Measurements from ENCODE around the gene EFNB1. TPM values are rescaled to one million over a fixed set of nuclear protein-coding genes. Genes with fewer than 3 reads are reported as not detected.

EFNB1 gene
- total RNA-seq, 1 donor from 2014 or later = 7.3 TPM

- Mint-ChIP-seq H3K27ac (no peak overlapping the region), H3K9me3 (no peaks in the 10 kb centered on the region), H3K4me1 (ENCODE audit: low read depth) (peaks cover 9% of the 10 kb centered on the region), H3K36me3 (ENCODE audit: low read depth) (no peaks in the 10 kb centered on the region), H3K4me3 (no peak overlapping the region), H3K27me3 (ENCODE audit: insufficient read depth) (no peaks in the 10 kb centered on the region)
- intact Hi-C loops (cut with micrococcal nuclease) = no loop called here
- DNase-seq (ENCODE audit: low spot score) = no peak
These were observed 37.1 kb downstream of the EFNB1 start for GRCh38 chrX:68865926-68866325.

DNA sequence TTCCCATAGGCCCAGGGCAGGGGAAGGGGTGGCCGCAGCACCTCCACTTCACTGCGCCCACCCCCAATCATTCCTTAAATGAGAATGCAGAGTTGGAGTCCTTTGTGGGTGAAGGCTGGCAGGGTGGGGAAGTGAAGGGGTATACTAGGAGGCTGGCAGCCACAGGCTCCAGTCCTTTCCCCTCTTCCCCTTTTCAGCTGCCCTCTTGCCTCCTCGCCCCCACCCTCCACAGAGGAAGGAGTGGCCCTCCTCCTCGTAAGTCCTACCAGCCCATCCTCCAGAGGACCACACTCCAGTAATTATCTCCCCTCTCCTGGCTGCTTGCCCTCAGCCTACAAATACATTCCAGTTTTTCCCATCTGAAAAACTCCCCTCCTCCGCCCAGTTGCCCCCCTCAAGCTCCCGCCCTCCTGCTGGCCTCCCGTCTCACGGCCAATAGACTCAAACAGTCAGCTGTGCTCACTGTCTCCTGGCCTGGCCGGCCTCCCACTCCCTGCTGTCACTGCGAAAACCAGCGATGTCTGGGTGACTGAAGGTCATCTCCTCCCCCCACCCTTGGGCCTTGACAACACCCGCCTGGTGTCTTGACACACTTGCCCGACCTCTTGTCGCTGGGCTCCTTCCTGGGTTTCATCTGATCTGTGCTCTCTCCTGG, 38.8 kb downstream of the EFNB1 start:
- Mint-ChIP-seq H3K9me3 (no peaks in the 10 kb centered on the region), H3K4me1 (ENCODE audit: low read depth) (peaks cover 9% of the 10 kb centered on the region), H3K27ac (no peak overlapping the region), H3K36me3 (ENCODE audit: low read depth) (no peaks in the 10 kb centered on the region), H3K27me3 (ENCODE audit: insufficient read depth) (no peaks in the 10 kb centered on the region), H3K4me3 (no peak overlapping the region)
- no peak for DNase-seq (ENCODE audit: low spot score)
- intact Hi-C loops (cut with micrococcal nuclease) = no loop called here

GRCh38 chrX:68868316-68868715, 39.5 kb downstream of the EFNB1 start:
- H3K36me3 Mint-ChIP-seq (ENCODE audit: low read depth) = no peaks in the 10 kb centered on the region
- intact Hi-C loops (cut with micrococcal nuclease) = no loop called here
- no peaks in the 10 kb centered on the region for H3K27me3 Mint-ChIP-seq (ENCODE audit: insufficient read depth)
- H3K9me3 Mint-ChIP-seq = no peaks in the 10 kb centered on the region
- no peak overlapping the region for H3K27ac Mint-ChIP-seq
- no peak overlapping the region for H3K4me3 Mint-ChIP-seq
- DNase-seq (ENCODE audit: low spot score) = no peak
- H3K4me1 Mint-ChIP-seq (ENCODE audit: low read depth) = peaks cover 9% of the 10 kb centered on the region

- H3K4me1 Mint-ChIP-seq (ENCODE audit: low read depth) = peaks cover 9% of the 10 kb centered on the region
- no peak for DNase-seq (ENCODE audit: low spot score)
- no peak overlapping the region for H3K27ac Mint-ChIP-seq
- no peaks in the 10 kb centered on the region for H3K36me3 Mint-ChIP-seq (ENCODE audit: low read depth)
- intact Hi-C loops (cut with micrococcal nuclease) = no loop called here
- H3K4me3 Mint-ChIP-seq = no peak overlapping the region
- H3K27me3 Mint-ChIP-seq (ENCODE audit: insufficient read depth) = no peaks in the 10 kb centered on the region
- no peaks in the 10 kb centered on the region for H3K9me3 Mint-ChIP-seq
These were observed 40.3 kb downstream of the EFNB1 start for GRCh38 chrX:68868902-68869800.

- intact Hi-C loops (cut with micrococcal nuclease) = no loop called here
- no peak overlapping the region for H3K4me3 Mint-ChIP-seq
- no peak overlapping the region for H3K27ac Mint-ChIP-seq
These were observed 41.5 kb downstream of the EFNB1 start for GRCh38 chrX:68870357-68870756.

DNA sequence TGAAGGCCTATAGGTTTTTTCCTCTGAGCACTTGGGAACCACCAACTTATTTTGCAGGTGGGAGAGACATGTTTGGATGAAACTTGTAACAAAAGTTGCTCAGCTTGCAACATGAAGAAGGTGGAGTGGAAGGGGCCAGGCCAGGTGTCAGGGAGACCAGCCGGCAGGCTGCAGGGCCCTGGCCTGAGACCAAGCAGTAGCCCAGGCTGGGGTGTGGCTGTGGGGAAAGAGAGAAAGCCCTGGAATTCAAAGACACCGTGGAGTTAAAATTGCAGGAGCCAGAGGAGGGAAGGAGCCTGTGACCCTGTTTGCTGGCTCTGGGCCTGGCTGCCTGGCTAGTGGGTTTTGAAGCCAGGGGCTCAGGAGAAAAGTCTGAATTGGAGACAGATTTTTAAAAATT, 43.4 kb downstream of the EFNB1 start:
- Mint-ChIP-seq H3K4me1 (ENCODE audit: low read depth) (peaks cover 9% of the 10 kb centered on the region), H3K36me3 (ENCODE audit: low read depth) (no peaks in the 10 kb centered on the region), H3K27me3 (ENCODE audit: insufficient read depth) (no peaks in the 10 kb centered on the region), H3K9me3 (no peaks in the 10 kb centered on the region), H3K4me3 (no peak overlapping the region), H3K27ac (no peak overlapping the region)
- no peak for DNase-seq (ENCODE audit: low spot score)
- intact Hi-C loops (cut with micrococcal nuclease) = no loop called here

More at GRCh38 chrX:68870357-68870756, 41.5 kb downstream of the EFNB1 start:
- H3K4me1 Mint-ChIP-seq (ENCODE audit: low read depth) = peaks cover 9% of the 10 kb centered on the region
- no peaks in the 10 kb centered on the region for H3K9me3 Mint-ChIP-seq
- H3K27me3 Mint-ChIP-seq (ENCODE audit: insufficient read depth) = no peaks in the 10 kb centered on the region
- no peak for DNase-seq (ENCODE audit: low spot score)
- no peaks in the 10 kb centered on the region for H3K36me3 Mint-ChIP-seq (ENCODE audit: low read depth)

GRCh38 chrX:68874076-68874475, 45.3 kb downstream of the EFNB1 start:
- peaks cover 2% of the 10 kb centered on the region for H3K4me1 Mint-ChIP-seq (ENCODE audit: low read depth)
- H3K9me3 Mint-ChIP-seq = no peaks in the 10 kb centered on the region
- no peaks in the 10 kb centered on the region for H3K27me3 Mint-ChIP-seq (ENCODE audit: insufficient read depth)
- no peak overlapping the region for H3K27ac Mint-ChIP-seq
- no peak for DNase-seq (ENCODE audit: low spot score)
- H3K36me3 Mint-ChIP-seq (ENCODE audit: low read depth) = no peaks in the 10 kb centered on the region
- intact Hi-C loops (cut with micrococcal nuclease) = no loop called here
- H3K4me3 Mint-ChIP-seq = no peak overlapping the region

GRCh38 chrX:68876731-68877130, 47.9 kb downstream of the EFNB1 start:
- intact Hi-C loops (cut with micrococcal nuclease) = no loop called here
- H3K27me3 Mint-ChIP-seq (ENCODE audit: insufficient read depth) = peaks cover 1% of the 10 kb centered on the region

DNA sequence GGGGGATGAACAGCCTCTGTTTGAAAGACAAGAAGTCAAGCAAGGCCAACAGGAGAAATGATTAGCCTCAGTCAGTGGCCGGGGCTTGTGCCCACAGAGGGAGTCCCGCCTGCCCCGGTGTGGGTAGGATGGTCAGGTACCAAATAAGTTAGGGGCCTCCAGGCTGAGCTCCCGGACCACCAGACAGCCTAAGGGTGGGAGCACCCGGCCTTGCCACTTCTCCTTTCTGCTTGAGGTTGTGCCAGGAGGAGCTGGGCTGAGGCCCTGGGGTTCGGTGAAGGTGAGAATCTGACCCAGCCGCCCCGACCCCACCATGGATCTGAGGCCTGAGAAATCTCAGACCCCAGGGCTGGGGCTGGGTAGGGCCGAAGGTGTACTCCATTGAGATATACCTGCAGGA, 48.8 kb downstream of the EFNB1 start:
- peaks cover 1% of the 10 kb centered on the region for H3K27me3 Mint-ChIP-seq (ENCODE audit: insufficient read depth)
- intact Hi-C loops (cut with micrococcal nuclease) = no loop called here
- no peaks in the 10 kb centered on the region for H3K36me3 Mint-ChIP-seq (ENCODE audit: low read depth)
- no peaks in the 10 kb centered on the region for H3K9me3 Mint-ChIP-seq
- no peaks in the 10 kb centered on the region for H3K4me1 Mint-ChIP-seq (ENCODE audit: low read depth)
- no peak for DNase-seq (ENCODE audit: low spot score)
- no peak overlapping the region for H3K27ac Mint-ChIP-seq
- no peak overlapping the region for H3K4me3 Mint-ChIP-seq

More at GRCh38 chrX:68876731-68877130, 47.9 kb downstream of the EFNB1 start:
- H3K9me3 Mint-ChIP-seq = no peaks in the 10 kb centered on the region
- H3K4me3 Mint-ChIP-seq = no peak overlapping the region
- no peak overlapping the region for H3K27ac Mint-ChIP-seq
- no peaks in the 10 kb centered on the region for H3K4me1 Mint-ChIP-seq (ENCODE audit: low read depth)
- DNase-seq (ENCODE audit: low spot score) = no peak
- no peaks in the 10 kb centered on the region for H3K36me3 Mint-ChIP-seq (ENCODE audit: low read depth)

DNA sequence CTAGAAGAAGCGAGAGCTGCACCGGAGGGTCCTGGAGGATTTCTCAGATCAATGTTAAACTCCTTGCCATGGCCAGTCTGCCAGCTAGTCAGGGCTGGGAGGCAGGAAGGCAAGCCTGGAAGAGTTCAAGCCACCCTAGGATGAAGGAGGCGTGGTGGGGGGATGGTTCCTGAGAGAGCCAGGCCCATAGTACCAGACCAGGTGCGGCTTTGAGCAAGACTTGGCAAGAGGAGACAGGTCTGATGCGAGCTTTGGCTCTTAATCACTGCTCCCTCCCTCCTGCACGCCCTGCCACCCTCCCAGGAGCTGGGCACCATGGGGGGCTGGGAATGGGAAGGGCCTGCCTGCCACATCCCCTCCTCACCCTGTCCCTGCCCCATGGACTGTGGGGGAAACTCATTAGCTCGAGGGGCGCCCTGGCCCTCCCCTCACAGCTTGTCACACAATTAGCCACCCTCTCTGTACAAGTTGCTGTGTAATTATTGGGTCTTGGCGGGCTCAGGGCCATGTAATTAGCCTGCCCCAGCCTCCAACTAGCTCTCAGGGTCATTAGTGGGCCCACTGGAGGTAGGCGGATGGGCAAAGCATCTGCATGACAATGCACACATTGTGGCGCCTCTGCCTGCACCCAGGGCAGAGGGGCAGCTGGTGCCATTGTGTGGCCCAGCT, 50.3 kb downstream of the EFNB1 start:
- H3K9me3 Mint-ChIP-seq = no peaks in the 10 kb centered on the region
- H3K27ac Mint-ChIP-seq = no peak overlapping the region
- no peak overlapping the region for H3K4me3 Mint-ChIP-seq
- H3K36me3 Mint-ChIP-seq (ENCODE audit: low read depth) = no peaks in the 10 kb centered on the region
- H3K4me1 Mint-ChIP-seq (ENCODE audit: low read depth) = no peaks in the 10 kb centered on the region
- peaks cover 1% of the 10 kb centered on the region for H3K27me3 Mint-ChIP-seq (ENCODE audit: insufficient read depth)
- no peak for DNase-seq (ENCODE audit: low spot score)
- intact Hi-C loops (cut with micrococcal nuclease) = no loop called here

DNA sequence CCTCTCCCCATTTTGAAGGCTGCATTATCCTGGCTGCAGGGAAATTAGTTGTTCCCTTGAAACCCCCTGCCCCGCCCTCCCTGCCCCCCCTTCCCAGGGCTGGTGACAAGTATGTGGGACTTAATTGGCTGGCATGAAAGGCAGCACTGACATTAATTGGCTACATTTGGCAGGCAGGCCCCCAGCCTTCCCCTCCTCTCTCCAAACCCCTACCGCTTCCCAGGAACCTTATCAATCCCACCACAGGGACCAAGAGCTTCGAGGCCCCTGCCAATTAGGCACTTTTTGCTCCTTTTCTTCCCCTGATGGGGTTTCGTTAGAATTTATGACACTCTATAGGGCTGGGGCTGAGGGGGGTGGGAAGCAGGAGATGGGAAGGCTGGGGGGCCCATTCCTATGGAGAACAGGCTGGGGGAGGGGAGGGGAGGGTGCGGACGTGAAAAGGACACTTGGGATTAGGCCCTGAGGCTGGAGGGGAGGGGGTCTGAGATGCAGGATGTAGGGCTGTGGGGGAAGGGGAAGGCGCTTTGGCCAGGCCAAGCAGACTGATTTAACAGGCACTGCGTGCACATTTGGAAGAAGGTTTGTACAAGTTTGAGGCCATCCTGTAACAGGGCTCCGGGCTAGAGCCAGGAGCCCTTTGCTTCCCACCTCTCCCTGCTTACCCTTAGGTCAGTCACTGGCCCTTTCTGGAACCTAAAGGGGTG, 52.2 kb downstream of the EFNB1 start:
- H3K27ac Mint-ChIP-seq = no peak overlapping the region
- H3K36me3 Mint-ChIP-seq (ENCODE audit: low read depth) = no peaks in the 10 kb centered on the region
- no peak for DNase-seq (ENCODE audit: low spot score)
- H3K4me1 Mint-ChIP-seq (ENCODE audit: low read depth) = no peaks in the 10 kb centered on the region
- intact Hi-C loops (cut with micrococcal nuclease) = no loop called here
- H3K4me3 Mint-ChIP-seq = no peak overlapping the region
- H3K9me3 Mint-ChIP-seq = no peaks in the 10 kb centered on the region
- peaks cover 1% of the 10 kb centered on the region for H3K27me3 Mint-ChIP-seq (ENCODE audit: insufficient read depth)

DNA sequence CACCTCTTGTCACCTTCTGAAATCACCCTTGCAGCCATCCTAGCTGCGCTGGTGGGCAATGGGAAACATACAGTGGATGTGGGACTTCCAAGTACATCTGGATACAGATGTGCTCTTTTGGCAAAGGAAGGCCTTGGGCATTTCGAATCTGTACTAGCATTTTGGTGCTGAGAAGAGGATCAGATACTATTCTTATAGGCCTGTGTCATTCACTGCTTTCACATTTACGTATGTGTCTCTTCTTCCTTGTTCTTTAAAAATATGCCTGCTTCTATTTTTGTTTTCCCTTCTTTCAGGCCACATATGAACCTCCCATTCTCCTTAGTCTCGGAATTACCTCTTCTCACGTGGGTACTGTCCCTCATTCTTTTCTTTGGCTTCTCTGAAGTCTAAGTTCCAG, 53.1 kb downstream of the EFNB1 start:
- H3K9me3 Mint-ChIP-seq = no peaks in the 10 kb centered on the region
- DNase-seq (ENCODE audit: low spot score) = no peak
- no peak overlapping the region for H3K27ac Mint-ChIP-seq
- no peaks in the 10 kb centered on the region for H3K36me3 Mint-ChIP-seq (ENCODE audit: low read depth)
- intact Hi-C loops (cut with micrococcal nuclease) = no loop called here
- no peak overlapping the region for H3K4me3 Mint-ChIP-seq
- H3K27me3 Mint-ChIP-seq (ENCODE audit: insufficient read depth) = peaks cover 1% of the 10 kb centered on the region
- no peaks in the 10 kb centered on the region for H3K4me1 Mint-ChIP-seq (ENCODE audit: low read depth)

All from activated T-helper 1 cell treated with anti-CD3 and anti-CD28 coated beads, Interleukin-12 subunit alpha, Interleukin-12 subunit beta, Interleukin-2, Interleukin-4 antibody, amounts not matched to agents 30 ng/mL and 10 ng/mL and 1 ng/mL, durations not matched to agents 14 hours and 24 hours and 36 hours (primary cell).